NCI-H2171 (cell line): ENCODE data around the gene APLN.

ENCODE experiments used
- DNase-seq: peaks from one replicate; lab custom pipeline; 2025; lab: John Stamatoyannopoulos, UW

Gene APLN

GRCh38 chrX:129596077-129596476 is 58.7 kb downstream of the APLN start:
- no peak for DNase-seq
